GM21528 (cell line): ENCODE results near the gene MPL.
"Not testable (repeated sequence)": the region's sequence is repeated elsewhere in the genome, so short reads cannot be mapped to it uniquely, and the experiment has no call there.

Experiments used
- ATAC-seq: cut with Tn5 transposase; IDR thresholded peaks from one replicate; pipeline ENCODE4 v1.9.1; 2021; ENCODE audit warnings: mild to moderate bottlenecking, moderate library complexity; ENCODE audit not compliant: unreplicated experiment, low FRiP score

Gene MPL

GRCh38 chr1:43369779-43370178, 32.2 kb downstream of the MPL start:
- not testable (repeated sequence) for ATAC-seq

GRCh38 chr1:43370564-43370963, 32.9 kb downstream of the MPL start:
- ATAC-seq, result no peak

GRCh38 chr1:43372172-43372571, 34.6 kb downstream of the MPL start:
- ATAC-seq, result no peak

- ATAC-seq, result no peak
Measured at GRCh38 chr1:43373066-43373940, 35.7 kb downstream of the MPL start.

DNA sequence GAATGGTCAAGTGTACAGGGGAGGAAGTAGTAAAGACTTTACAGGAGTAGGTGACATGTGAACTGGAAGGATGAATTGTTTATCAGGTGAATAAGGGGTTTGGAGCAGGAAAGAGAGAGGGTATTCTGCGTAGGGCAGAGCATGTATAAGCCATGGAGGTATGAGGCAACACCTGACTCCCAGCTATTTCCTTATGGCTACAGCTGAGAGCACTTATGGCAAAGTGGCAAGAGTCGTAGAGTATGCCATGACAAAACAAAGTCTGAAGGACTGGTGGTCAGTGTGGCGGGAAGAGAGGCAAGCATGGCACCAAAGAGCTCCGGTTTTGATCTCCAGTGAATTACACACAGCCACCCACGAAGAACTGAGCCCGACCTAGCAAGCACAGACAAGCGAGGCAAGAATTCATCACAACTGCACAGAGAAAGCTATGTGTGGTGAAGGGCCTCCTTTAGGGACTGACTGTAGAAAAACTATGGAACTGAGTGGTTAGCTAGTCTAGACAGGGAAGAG, 39.2 kb downstream of the MPL start:
- ATAC-seq, result no peak

DNA sequence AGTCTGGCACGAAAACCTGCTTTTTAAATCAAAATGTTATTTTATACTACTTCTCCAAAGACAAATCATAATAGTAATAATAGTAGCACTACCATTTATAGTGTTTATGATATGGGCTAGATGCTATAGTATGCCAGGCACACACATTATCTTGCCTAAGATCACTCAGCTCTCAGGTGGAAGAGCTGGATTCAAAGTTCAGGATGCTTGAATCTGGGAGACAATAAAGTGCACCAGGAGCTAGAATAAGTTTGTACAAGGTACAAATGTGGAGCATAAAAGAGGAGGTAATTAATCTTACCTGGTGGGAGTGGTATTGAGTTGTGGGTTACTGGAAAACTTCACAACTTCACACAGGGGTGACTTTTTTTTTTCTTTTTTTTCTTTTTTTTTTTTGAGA, 40.2 kb downstream of the MPL start:
- no peak for ATAC-seq

GRCh38 chr1:43379476-43379875, 41.9 kb downstream of the MPL start:
- no peak for ATAC-seq

DNA sequence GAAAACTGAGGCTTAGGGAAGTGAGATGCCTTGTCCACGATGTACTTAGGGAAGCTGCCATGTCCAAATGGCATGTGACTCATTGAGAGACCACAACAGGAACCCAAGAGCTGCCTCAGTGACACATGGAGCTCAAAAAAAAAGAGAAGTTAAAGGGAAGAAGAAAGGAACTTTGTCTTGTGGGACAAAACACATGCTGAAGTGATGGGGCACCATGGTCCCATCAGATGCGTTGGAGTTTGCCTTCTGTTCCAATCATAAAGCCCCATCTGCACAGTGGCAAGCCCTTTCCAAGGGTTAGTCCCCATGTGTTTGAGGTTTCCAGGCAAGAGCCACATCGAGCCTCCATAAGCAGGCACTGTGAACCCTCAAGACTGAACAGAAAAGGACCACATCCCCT, 44.0 kb downstream of the MPL start:
- no peak for ATAC-seq

- no peak for ATAC-seq
Measured at GRCh38 chr1:43382027-43382779, 44.6 kb downstream of the MPL start.

GRCh38 chr1:43383449-43383848, 45.8 kb downstream of the MPL start:
- no peak for ATAC-seq

DNA sequence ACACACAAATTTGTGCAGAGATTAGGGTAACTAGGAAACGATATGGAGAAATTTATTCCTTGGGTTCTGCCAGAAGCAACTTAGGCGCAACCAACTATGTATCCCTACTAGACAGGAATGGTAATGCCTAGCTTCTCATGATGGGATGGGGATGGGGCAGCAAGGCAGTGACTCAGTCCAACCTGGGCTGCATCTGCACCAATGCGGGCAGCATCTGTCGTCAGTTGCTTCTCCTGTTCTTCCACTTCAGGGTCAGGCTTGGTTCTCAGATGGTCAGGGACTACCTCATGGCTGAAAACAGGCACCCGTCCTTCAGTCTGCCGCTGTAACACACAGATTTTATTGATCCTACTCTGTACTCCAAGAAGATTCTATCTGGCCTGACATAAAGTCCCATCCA, 49.1 kb downstream of the MPL start:
- no peak for ATAC-seq

DNA sequence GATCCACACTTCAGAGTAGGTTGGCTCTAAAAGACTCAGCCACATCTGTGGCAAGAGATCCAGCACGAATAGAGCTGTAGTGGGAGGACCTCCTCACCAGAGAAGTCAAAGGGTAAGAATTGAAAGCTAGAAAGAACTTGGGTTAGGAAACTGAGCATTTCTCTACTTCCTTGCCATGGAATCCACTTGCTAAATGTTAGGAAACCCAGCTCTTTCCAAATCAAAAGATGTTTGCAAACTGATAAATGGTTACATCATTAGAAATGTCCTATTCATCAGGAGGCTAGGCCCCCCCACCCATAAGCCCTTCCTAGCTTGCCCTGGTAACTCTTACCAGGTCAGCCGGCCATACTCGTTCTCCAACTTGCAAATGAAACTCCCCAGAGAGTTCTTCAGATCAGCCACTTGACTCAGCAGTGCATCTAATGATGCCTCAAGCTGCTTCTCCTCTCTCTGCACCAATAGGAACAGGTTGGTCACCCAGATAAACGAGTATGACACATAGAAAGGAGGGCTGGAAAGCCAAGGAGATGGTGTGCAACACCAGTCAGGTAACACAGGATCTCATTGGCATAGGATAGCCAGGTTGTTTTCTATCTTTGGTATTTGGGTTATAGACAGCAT, 50.5 kb downstream of the MPL start:
- no peak for ATAC-seq

- no peak for ATAC-seq
Measured at GRCh38 chr1:43388613-43389012, 51.0 kb downstream of the MPL start.

GRCh38 chr1:43389326-43390313, 52.0 kb downstream of the MPL start, which contains the start of the genes MED8 and SZT2:
MED8 (minus strand) TSS chr1:43389800; CDS start chr1:43389764, 36 bp downstream.
SZT2 (plus strand) TSS chr1:43389899; CDS start chr1:43389969, 70 bp downstream.
- peak; percentile 83 for ATAC-seq

DNA sequence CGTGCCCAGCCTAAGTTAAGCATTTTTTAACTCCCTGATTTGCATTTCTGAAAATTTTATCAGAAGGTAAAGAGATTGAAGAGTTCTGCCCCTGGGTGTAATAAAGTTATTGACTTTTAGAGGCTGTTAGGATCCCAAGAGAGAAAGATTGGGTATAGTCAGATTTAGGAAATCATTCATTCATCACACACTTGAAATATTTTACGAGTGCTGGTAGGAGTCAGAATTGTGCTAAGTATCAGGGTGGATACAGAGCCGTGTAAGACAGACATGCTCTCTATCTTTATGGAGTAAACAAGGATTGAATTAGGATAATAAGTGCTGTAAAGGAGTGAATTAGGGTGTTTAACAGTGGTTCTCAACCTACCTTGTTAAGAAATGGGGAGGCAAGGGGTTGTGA, 55.1 kb downstream of the MPL start:
- no peak for ATAC-seq

DNA sequence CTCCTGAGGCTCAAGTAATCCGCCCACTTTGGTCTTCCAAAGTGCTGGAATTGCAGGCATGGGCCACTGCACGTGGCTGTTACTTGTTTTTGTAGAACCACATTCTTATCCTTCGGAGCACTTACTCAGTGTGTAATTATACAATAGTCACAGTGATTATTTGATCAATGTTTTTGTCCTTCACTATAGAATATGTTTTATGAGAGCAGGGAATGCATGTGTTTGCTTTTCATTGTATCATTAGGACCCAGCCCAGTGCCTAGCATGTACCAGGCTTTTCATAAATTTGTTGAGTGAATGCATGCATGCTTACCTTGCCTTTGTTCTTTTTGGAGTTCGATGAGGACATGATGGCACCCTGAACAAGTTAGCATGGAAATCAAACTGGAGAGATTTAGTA, 57.9 kb downstream of the MPL start:
- no peak for ATAC-seq

- no peak for ATAC-seq
Measured at GRCh38 chr1:43396059-43396458, 58.4 kb downstream of the MPL start.

DNA sequence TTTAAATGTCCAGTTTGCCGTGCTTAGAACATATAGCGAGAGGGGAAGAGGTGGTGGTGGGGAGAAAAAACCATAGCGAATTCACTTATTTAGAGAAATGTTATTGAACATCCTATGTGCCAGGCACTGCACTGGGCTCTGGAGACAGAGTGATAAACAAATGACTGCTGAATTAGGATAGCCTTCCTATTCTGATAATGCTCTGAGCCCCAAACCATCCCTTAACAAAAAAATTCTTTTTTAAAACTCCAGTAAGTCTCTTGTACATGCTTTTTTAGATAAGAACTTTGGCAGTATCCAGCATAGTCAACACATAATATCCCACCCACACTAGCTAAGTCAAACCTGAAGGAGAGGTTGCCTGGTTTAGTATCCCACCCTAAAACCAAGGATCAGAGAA, 60.6 kb downstream of the MPL start:
- ATAC-seq, result no peak

DNA sequence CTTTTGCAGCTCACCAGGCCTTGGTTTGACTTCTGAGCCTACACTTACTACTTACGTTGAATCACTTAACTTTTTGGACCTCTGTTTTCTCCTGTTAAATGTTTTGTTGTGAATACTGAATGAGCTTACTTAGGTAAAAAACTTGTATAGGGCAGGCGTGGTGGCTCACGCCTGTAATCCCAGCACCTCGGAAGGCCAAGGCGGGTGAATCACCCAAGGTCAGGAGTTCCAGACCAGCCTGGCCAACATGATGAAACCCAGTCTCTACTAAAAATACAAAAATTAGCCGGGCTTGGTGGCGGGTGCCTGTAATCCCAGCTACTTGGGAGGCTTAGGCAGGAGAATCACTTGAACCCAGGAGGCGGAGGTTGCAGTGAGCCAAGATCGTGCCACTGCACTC, 62.8 kb downstream of the MPL start:
- ATAC-seq, result not testable (repeated sequence)
